HEK293 (cell line): ENCODE results near the gene PLCB3.

ENCODE experiments used
- CTCF ChIA-PET: fragments of 350-600 bp; formaldehyde crosslinking; extraction: SDS; loops from one replicate; lab custom pipeline; 2021; ENCODE audit warnings: antibody characterized with exemption; lab: Yijun Ruan, JAX
- POLR2A ChIA-PET: fragments of 300-600 bp; formaldehyde crosslinking; extraction: SDS; loops from one replicate; lab custom pipeline; 2020; ENCODE audit warnings: antibody characterized with exemption, inconsistent platforms; lab: Yijun Ruan, JAX
- H3K27ac ChIP-seq: fragments of 200-500 bp; sonication (Bioruptor generic); 2 replicates; pipeline ENCODE4 v1.5.1; 2014; ENCODE audit warnings: low read depth, low read length, control low read depth, inconsistent platforms; ENCODE audit errors: extremely low read depth
- H3K36me3 ChIP-seq, 2 experiments: fragments of 200-500 bp in 1 of 2; sonication (Bioruptor generic) in 1 of 2; 1 replicate in 1 of 2; 2 replicates in 1 of 2; pipeline ENCODE4 v1.5.1; 2014 to 2017; ENCODE audit warnings: inconsistent platforms in 2 of 2, low read length in 2 of 2; ENCODE audit not compliant: control insufficient read depth in 2 of 2, insufficient read depth in 1 of 2
- H3K4me1 ChIP-seq: fragments of 200-500 bp; sonication (Bioruptor generic); 2 replicates; pipeline ENCODE4 v1.5.1; 2014; ENCODE audit warnings: mild to moderate bottlenecking, low read length, inconsistent platforms; ENCODE audit not compliant: control insufficient read depth, insufficient read depth
- H3K4me3 ChIP-seq: 2 replicates; pipeline ENCODE4 v1.5.1; 2011; ENCODE audit warnings: low read depth, mild to moderate bottlenecking, control low read depth, low read length, moderate library complexity
- H3K9me3 ChIP-seq: fragments of 200-500 bp; sonication (Bioruptor generic); 2 replicates; pipeline ENCODE4 v1.5.1; 2014; ENCODE audit warnings: low read depth, low read length, inconsistent platforms; ENCODE audit not compliant: control insufficient read depth, insufficient read depth
- GFI1B ChIP-seq: fragments of 450-650 bp; formaldehyde crosslinking; IDR thresholded peaks from 2 replicates; pipeline ENCODE4 v1.5.1; 2016; ENCODE audit warnings: missing biosample characterization, missing genetic modification characterization
- GLI2 ChIP-seq: fragments of 450-650 bp; formaldehyde crosslinking; IDR thresholded peaks from 2 replicates; pipeline ENCODE4; 2017; ENCODE audit warnings: missing biosample characterization, missing genetic modification characterization, low read depth, borderline replicate concordance
- KLF8 ChIP-seq: fragments of 450-650 bp; formaldehyde crosslinking; IDR thresholded peaks from 2 replicates; pipeline ENCODE4 v1.5.1; 2016; ENCODE audit warnings: missing biosample characterization, missing genetic modification characterization
- SCRT1 ChIP-seq: fragments of 450-650 bp; formaldehyde crosslinking; IDR thresholded peaks from 2 replicates; pipeline ENCODE4 v1.5.1; 2016; ENCODE audit warnings: missing biosample characterization, missing genetic modification characterization, borderline replicate concordance
- TCF7L2 ChIP-seq: IDR thresholded peaks from 2 replicates; pipeline ENCODE4 v1.6.1; 2011; ENCODE audit warnings: low read depth, mild to moderate bottlenecking, inconsistent platforms, low read length, moderate library complexity, borderline replicate concordance
- ZNF350 ChIP-seq: fragments of 450-650 bp; formaldehyde crosslinking; IDR thresholded peaks from 2 replicates; pipeline ENCODE4 v1.5.0; 2017; ENCODE audit warnings: missing biosample characterization, mild to moderate bottlenecking, missing genetic modification characterization
- ZNF416 ChIP-seq: fragments of 450-650 bp; formaldehyde crosslinking; IDR thresholded peaks from 2 replicates; pipeline ENCODE4 v1.5.1; 2016; ENCODE audit warnings: missing biosample characterization, missing genetic modification characterization
- ZSCAN23 ChIP-seq: fragments of 450-650 bp; formaldehyde crosslinking; IDR thresholded peaks from 2 replicates; pipeline ENCODE4 v1.5.1; 2016; ENCODE audit warnings: missing biosample characterization, missing genetic modification characterization
- TF ChIP-seq, protein P1 (sequence below): fragments of 450-650 bp; formaldehyde crosslinking; IDR thresholded peaks from 2 replicates; pipeline ENCODE4 v1.5.1; 2016; ENCODE audit warnings: missing biosample characterization, missing genetic modification characterization
- TF ChIP-seq, protein P2 (sequence below): fragments of 450-650 bp; formaldehyde crosslinking; IDR thresholded peaks from 2 replicates; pipeline ENCODE4 v1.5.1; 2016; ENCODE audit warnings: missing biosample characterization, missing genetic modification characterization
- TF ChIP-seq, protein P3 (sequence below): fragments of 450-650 bp; formaldehyde crosslinking; IDR thresholded peaks from 2 replicates; pipeline ENCODE4 v1.5.1; 2016; ENCODE audit warnings: missing biosample characterization, missing genetic modification characterization
- TF ChIP-seq, protein P4 (sequence below): fragments of 450-650 bp; formaldehyde crosslinking; IDR thresholded peaks from 2 replicates; pipeline ENCODE4 v1.5.1; 2017; ENCODE audit warnings: missing biosample characterization, mild to moderate bottlenecking, missing genetic modification characterization, moderate library complexity

Gene PLCB3

DNA sequence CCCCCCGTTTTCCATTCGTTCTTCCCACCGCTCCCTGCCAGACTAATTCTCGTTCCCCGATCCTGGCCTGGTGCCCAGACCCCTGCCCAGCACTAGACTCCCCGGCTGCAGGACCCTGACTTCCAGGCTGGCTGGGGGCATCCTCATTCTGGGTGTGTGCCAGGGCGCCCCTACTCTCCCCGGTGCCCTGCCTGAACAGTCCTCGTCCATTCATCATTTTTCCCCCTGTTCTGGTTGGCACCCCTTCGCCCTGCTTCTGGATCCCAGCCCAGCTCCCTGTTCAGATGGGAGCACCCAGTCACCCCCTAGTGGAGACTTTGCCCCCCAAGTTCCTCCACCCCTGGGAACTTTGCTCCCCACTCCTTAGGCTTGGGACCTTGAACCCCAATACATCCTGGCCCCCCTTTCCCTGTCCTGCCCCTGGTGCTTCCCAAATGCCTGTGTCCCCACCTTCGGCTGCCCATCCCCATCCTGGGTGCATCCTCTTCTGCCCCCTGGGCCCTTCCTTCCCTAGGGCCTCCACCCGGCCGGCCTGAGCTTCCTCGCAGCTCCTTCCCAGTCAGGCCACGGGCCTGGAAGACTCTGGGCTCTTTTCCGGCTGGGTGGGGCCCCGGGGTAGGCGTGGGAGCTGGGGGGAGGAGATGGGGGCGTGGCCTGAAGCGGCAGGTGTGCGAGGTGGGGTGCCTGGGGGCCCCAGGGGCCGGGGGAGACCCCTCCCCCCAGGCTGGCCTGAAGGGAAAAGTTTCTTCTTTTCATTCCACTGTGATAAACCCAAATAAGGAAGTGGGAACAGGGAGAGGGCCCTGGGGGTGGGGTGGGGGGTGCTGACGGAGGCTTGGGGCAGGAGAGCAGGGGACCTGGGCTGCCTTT, 908 bp downstream of the PLCB3 start (continued):
- TF ChIP-seq ZNF416 (tag by site-specific recombination), result no peak
- TF ChIP-seq GLI2 (tag by site-specific recombination), result no peak
- no peak for TF ChIP-seq TCF7L2
- TF ChIP-seq, protein P1, sequence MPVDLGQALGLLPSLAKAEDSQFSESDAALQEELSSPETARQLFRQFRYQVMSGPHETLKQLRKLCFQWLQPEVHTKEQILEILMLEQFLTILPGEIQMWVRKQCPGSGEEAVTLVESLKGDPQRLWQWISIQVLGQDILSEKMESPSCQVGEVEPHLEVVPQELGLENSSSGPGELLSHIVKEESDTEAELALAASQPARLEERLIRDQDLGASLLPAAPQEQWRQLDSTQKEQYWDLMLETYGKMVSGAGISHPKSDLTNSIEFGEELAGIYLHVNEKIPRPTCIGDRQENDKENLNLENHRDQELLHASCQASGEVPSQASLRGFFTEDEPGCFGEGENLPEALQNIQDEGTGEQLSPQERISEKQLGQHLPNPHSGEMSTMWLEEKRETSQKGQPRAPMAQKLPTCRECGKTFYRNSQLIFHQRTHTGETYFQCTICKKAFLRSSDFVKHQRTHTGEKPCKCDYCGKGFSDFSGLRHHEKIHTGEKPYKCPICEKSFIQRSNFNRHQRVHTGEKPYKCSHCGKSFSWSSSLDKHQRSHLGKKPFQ (tag by site-specific recombination), result no peak

DNA sequence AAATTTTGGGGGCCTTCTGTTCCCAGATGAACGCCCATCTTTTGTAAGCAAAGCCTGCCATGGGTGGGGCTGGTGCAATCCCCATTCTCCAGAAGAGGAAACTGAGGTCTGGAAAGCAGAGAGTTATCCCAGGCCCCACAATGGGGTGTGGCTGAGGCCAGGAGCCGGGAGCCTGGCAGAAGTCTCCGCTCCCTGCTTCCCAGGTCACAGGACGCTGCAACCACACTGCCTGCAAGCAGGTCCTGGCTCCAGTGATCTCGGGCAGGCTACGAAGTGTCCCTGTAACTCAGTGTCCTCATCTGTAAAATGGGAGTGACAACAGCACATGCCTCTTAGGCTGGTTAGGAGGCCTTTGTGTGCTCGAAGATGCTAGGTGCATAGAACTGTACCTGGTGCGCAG, 1.7 kb downstream of the PLCB3 start:
- H3K27ac ChIP-seq, result no peak overlapping the region
- CTCF ChIA-PET, result interaction anchor here (3.6 kb wide), 1 partner anchor 50 kb away, joined by 48 read pairs; the partner anchor contains the start of gene CATSPERZ

DNA sequence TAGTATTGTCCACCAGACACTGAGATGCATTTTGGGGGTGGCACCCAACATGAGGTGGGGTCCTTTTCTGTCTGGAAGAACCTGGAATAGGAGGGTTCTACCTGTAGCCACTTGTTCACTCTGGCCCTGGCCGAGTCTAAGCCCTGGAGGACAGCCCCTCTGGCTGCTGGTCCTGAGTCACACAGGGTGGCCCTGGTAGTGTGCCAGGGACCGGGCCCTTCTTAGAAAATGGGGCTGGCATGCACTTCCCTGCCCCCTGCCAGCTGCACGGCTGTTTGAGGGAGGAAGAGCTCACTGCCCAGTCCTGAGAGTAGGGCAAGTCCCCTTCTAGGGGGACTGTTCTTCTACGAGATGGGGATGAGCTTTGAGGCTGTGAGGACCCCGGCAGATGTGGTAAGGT, 2.2 kb downstream of the PLCB3 start:
- ChIA-PET CTCF (no interaction called here), POLR2A (interaction anchor here (1.0 to 1.6 kb wide), 3 partner anchors 12 to 68 kb away, joined by 3 to 4 read pairs (median 3); partner anchors contain the start of genes FKBP2 and STIP1)
- Histone ChIP-seq H3K4me1 (peaks cover 10% of the 10 kb centered on the region), H3K27ac (no peak overlapping the region), H3K36me3 (peaks cover 0 to 33% of the 10 kb centered on the region in 2 experiments; a peak in 2 of 3 replicates), H3K4me3 (no peak overlapping the region), H3K9me3 (no peaks in the 10 kb centered on the region)
- no peak for TF ChIP-seq GFI1B (tag by site-specific recombination)
- TF ChIP-seq, protein P2, sequence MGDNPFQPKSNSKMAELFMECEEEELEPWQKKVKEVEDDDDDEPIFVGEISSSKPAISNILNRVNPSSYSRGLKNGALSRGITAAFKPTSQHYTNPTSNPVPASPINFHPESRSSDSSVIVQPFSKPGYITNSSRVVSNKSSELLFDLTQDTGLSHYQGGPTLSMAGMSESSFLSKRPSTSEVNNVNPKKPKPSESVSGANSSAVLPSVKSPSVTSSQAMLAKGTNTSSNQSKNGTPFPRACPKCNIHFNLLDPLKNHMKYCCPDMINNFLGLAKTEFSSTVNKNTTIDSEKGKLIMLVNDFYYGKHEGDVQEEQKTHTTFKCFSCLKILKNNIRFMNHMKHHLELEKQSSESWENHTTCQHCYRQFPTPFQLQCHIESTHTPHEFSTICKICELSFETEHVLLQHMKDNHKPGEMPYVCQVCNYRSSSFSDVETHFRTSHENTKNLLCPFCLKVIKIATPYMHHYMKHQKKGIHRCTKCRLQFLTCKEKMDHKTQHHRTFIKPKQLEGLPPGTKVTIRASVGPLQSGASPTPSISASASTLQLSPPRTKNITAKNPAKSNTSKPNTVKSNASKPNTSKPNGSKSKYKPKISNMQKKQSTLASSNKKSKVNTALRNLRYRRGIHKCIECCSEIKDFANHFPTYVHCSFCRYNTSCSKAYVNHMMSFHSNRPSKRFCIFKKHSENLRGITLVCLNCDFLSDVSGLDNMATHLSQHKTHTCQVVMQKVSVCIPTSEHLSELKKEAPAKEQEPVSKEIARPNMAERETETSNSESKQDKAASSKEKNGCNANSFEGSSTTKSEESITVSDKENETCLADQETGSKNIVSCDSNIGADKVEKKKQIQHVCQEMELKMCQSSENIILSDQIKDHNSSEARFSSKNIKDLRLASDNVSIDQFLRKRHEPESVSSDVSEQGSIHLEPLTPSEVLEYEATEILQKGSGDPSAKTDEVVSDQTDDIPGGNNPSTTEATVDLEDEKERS (tag by site-specific recombination), result no peak
- TF ChIP-seq ZSCAN23 (tag by site-specific recombination), result no peak
- TF ChIP-seq, protein P3, sequence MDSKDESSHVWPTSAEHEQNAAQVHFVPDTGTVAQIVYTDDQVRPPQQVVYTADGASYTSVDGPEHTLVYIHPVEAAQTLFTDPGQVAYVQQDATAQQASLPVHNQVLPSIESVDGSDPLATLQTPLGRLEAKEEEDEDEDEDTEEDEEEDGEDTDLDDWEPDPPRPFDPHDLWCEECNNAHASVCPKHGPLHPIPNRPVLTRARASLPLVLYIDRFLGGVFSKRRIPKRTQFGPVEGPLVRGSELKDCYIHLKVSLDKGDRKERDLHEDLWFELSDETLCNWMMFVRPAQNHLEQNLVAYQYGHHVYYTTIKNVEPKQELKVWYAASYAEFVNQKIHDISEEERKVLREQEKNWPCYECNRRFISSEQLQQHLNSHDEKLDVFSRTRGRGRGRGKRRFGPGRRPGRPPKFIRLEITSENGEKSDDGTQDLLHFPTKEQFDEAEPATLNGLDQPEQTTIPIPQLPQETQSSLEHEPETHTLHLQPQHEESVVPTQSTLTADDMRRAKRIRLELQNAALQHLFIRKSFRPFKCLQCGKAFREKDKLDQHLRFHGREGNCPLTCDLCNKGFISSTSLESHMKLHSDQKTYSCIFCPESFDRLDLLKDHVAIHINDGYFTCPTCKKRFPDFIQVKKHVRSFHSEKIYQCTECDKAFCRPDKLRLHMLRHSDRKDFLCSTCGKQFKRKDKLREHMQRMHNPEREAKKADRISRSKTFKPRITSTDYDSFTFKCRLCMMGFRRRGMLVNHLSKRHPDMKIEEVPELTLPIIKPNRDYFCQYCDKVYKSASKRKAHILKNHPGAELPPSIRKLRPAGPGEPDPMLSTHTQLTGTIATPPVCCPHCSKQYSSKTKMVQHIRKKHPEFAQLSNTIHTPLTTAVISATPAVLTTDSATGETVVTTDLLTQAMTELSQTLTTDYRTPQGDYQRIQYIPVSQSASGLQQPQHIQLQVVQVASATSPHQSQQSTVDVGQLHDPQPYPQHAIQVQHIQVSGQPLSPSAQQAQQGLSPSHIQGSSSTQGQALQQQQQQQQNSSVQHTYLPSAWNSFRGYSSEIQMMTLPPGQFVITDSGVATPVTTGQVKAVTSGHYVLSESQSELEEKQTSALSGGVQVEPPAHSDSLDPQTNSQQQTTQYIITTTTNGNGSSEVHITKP (tag by site-specific recombination), result no peak
- no peak for TF ChIP-seq ZNF350
- TF ChIP-seq, protein P4, sequence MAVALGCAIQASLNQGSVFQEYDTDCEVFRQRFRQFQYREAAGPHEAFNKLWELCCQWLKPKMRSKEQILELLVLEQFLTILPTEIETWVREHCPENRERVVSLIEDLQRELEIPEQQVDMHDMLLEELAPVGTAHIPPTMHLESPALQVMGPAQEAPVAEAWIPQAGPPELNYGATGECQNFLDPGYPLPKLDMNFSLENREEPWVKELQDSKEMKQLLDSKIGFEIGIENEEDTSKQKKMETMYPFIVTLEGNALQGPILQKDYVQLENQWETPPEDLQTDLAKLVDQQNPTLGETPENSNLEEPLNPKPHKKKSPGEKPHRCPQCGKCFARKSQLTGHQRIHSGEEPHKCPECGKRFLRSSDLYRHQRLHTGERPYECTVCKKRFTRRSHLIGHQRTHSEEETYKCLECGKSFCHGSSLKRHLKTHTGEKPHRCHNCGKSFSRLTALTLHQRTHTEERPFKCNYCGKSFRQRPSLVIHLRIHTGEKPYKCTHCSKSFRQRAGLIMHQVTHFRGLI (tag by site-specific recombination), result no peak

More for the DNA sequence above, 1.7 kb downstream of the PLCB3 start:
- TF ChIP-seq KLF8 (tag by site-specific recombination), result peak; percentile 39; the same call in 1 of the 2 replicates
- TF ChIP-seq SCRT1 (tag by site-specific recombination), result no peak
- no peak overlapping the region for H3K4me3 ChIP-seq
- no peaks in the 10 kb centered on the region for H3K9me3 ChIP-seq
- POLR2A ChIA-PET, result interaction anchor here (0.5 to 4.2 kb wide), 8 partner anchors 10 to 68 kb away, joined by 3 to 52 read pairs (median 4); partner anchors contain the start of genes FKBP2 and STIP1
- H3K4me1 ChIP-seq, result peaks cover 10% of the 10 kb centered on the region
- H3K36me3 ChIP-seq, result peaks cover 0 to 28% of the 10 kb centered on the region in 2 experiments; a peak in 2 of 3 replicates
